Putamen (tissue), 1 donor: Measurements from ENCODE around the gene ALOX12B.
"Not testable (repeated sequence)": the region's sequence is repeated elsewhere in the genome, so short reads cannot be mapped to it uniquely, and the experiment has no call there.

Experiments
- DNase-seq: peaks from one replicate; pipeline ENCODE4 v3.0.0-alpha.2; 2016; ENCODE audit warnings: low spot score

Gene ALOX12B

GRCh38 chr17:8064561-8065019 lies 22.9 kb downstream of the ALOX12B start:
- DNase-seq, result no peak

- DNase-seq, result no peak
Measured at GRCh38 chr17:8063761-8064534, 23.6 kb downstream of the ALOX12B start.

DNA sequence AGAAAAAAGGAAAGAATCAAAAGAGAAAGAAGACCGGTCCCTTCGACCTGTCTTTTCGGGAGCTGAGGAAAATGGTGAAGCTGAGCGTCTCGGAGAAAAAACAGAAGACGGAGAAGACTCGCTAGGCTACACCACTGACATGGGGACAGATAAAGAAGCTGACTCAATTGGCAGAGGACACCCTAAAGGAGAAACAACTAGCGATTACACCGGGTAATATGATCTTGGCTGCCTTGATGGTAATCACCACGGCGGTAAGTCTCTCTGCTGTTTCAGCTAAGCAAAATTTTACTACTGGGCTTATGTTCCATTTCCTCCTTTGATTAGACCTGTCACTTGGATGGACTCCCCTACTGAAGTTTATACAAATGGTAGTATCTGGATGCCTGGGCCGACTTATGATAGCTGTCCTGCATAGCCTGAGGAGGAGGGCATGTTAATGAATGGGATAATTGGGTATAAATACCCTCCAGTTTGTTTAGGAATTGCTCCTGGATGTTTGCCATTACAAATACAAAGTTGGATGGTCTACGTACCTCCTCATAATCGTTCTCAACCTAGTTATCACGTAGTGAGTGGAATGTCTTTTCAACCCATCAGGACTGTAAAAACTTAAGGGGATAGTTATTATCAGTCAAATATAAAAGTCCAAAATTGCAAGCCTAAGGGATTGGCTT lies 24.6 kb downstream of the ALOX12B start:
- DNase-seq, result no peak

GRCh38 chr17:8062435-8062806 lies 25.1 kb downstream of the ALOX12B start:
- no peak for DNase-seq

DNA sequence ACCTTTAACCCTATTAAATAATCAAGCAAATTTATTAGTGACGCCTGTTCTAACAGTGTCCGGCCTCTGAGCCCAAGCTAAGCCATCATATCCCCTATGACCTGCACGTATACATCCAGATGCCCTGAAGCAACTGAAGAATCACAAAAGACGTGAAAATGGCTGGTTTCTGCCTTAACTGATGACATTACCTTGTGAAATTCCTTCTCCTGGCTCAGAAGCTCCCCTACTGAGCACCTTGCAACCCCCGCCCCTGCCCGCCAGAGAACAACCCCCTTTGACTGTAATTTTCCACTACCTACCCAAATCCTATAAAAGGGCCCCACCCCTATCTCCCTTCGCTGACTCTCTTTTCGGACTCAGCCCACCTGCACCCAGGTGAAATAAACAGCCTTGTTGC lies 25.7 kb downstream of the ALOX12B start:
- DNase-seq, result not testable (repeated sequence)

- DNase-seq, result peak; percentile 78
Measured at GRCh38 chr17:8060274-8060673, 27.2 kb downstream of the ALOX12B start.

DNA sequence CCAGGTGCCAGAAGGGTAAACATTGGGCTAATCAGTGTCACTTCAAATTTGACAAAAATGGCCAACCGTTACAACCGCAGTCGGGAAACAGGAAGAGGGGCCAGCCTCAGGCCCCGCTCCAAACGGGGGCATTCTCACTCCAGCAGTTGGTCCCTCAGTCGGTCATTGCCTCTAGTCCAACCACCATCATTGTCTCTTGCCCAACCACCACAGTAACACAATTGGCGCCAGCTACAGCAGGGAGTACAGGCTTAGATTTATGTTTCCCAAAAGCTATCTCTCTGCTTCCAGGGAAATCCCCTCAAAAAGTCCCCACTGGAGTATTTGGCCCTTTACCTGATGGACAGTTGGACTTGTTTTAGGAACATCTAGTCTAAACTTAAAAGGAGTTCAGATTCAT lies 28.4 kb downstream of the ALOX12B start:
- DNase-seq, result no peak

- peak; percentile 66 for DNase-seq
Measured at GRCh38 chr17:8057691-8058114, 29.8 kb downstream of the ALOX12B start.

- no peak for DNase-seq
Measured at GRCh38 chr17:8056976-8057625, 30.4 kb downstream of the ALOX12B start.

DNA sequence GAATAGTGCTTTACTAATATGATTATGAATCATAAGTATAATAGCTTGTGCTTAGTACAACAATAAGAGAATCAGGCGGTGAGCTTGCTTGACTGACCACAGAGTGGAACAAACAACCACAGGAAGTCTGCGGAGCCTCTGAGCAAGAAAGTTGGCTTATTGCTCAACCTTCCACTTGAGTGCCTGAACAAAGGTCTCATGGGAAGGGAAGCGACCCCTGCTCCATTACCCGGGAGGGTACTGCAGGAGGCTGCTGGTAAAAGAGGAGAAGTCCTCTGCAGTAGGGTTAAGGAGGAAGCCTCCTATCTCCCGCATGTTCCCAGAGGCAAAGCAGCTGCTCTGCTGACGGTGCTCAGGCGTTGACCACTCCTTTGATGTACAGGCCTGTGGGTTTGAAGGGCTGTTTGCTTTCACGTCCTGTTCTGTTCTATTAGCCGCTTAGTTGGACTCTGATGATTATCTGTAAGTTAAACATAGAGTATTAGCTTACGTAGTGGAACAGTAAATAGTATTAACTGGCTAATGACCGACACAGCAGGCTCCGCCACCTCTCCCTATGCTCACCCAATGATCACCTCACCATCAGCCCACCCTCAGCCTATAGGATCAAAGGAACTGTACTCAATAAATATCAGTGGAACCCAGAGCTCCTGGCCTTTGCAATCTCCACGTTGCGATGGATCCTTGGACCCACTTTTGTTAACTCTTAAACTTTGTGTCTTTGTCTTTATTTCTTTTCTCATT lies 31.1 kb downstream of the ALOX12B start:
- peak; percentile 32 for DNase-seq

DNA sequence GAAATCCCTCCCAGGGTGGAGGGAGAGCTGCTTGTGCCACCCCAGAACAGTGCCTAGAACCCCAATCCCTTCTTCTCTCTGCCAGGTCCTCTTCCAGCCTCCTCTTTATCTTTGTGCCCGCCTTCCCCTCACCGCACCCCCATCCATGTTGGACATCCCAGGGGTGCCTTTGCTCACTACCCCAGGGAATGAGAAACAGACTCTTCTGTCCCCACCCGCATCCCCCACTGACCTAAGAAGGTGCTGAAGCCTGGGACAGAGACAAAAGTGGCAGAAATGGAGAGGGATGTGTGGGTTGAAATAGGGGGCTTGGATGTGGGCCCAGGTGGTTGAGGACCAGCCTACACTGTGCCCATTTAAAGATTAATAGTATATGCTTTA lies 31.7 kb downstream of the ALOX12B start:
- DNase-seq, result no peak

GRCh38 chr17:8053600-8053999 lies 33.9 kb downstream of the ALOX12B start:
- no peak for DNase-seq

DNA sequence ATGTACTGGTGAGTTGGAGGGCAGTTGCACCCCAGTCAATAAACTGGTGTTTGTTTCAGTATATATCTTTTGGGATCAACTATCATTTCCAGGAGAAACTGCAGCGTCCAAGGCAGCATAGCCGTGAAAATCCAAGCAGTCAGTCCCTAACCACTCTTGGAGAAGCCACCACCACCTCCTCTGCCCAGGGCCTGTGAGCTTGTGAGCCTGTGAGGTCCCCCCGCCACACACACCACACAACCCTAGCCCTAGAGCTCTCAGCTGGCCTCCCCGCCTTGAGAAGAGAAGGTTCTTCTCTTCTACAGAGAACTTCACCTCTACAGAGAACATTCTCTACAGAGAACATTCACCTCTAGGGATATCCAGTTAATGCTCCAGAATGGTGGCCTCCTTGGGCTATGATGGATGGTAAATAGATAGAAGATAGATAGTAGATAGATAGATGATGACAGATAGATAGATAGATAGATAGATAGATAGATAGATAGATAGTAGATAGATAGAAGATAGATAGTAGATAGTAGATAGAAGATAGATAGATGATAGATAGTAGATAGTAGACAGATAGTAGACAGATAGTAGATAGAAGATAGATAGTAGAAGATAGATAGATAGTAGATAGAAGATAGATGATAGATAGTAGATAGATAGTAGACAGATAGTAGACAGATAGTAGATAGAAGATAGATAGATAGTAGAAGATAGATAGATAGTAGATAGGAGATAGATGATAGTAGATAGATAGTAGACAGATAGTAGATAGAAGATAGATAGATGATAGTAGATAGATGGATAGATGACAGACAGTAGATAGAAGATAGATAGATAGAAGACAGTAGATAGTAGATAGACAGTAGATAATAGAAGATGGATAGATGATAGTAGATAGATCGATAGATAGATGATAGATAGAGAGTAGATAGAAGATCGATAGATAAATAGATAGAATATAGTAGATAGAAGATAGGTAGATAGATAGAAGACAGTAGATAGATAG lies 35.0 kb downstream of the ALOX12B start:
- DNase-seq, result no peak

DNA sequence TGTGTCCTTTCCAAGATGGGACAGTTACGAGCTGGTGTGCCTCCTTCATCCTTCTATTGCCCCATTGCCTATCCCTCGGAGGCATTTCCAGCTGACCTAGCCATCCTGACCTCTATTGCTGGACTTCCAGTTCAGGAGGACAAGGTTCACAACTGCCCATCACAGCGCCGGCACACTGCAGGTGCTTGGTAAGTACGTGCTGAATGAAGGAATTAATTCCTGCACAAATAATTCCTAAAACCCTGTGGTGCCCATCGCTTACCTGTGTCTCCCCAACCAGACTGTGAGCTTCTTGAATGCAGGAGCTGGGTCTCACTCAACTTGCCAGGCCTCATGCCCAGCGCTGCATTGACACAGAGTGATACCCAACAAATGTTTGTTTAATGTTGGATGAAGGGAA lies 35.7 kb downstream of the ALOX12B start:
- no peak for DNase-seq

- DNase-seq, result no peak
Measured at GRCh38 chr17:8048736-8049135, 38.8 kb downstream of the ALOX12B start.

DNA sequence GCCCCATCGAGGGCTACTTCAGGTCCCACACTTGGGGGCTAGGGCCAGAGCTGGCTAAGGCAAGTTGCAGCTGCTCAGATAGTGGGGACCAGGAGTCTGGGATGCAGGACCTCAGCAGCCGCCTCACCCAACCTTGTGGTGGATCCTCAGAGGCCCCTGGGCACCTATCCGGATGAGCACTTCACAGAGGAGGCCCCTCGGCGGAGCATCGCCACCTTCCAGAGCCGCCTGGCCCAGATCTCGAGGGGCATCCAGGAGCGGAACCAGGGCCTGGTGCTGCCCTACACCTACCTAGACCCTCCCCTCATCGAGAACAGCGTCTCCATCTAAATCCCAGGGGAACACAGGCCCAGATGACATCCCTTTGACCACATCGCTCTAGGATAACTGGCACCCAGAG lies 39.3 kb downstream of the ALOX12B start:
- no peak for DNase-seq

DNA sequence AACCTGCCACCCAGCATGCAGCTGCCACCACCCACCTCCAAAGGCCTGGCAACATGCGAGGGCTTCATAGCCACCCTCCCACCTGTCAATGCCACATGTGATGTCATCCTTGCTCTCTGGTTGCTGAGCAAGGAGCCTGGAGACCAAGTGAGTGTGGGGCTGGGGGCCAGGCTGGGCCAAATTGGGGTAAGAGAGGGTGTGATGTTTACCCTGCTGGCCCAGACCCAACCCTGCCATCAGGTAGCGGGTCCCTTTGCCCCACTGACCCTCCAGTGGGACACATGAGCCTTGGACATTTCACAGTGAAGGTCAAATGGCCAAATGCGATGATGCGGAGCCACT lies 39.8 kb downstream of the ALOX12B start:
- no peak for DNase-seq

- DNase-seq, result no peak
Measured at GRCh38 chr17:8046929-8047768, 40.4 kb downstream of the ALOX12B start.

DNA sequence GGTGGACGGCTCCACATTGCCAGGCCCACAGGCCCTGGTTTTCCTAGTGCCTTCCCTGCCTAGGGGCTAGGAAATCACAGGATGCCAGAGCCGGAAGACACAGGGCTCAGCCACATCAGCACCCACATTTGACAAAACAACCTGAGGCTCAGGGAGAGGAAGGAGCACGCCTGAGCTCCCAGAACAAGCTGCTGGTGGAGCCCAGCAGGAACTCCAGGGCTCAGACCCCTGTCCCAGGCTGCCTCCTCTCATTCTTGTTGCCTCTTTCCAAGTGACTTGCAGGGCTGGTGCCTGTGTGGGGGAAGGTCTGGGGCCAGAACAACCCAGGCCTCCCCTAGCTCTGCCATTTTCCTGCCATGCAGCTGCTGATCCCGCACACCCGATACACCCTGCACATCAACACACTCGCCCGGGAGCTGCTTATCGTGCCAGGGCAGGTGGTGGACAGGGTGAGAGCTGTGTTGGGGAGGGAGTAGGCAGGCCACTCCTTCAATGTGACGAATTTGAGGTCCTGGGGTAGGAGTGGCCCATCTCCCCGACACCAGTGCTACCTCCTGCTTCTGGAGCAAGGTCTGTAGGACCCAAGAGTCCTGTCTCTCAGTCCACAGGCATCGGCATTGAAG lies 41.1 kb downstream of the ALOX12B start:
- DNase-seq, result no peak
